Astrocyte (in vitro differentiated cells and primary cell): ENCODE data around the gene RALGPS2. TPM values are rescaled to one million over a fixed set of nuclear protein-coding genes. Genes with fewer than 3 reads are reported as not detected.

ENCODE experiments used
- DNase-seq: peaks from one replicate; pipeline ENCODE4 v3.0.0-alpha.2; 2010; ENCODE audit warnings: low read depth
- FAIRE-seq: peaks from 2 replicates; lab custom pipeline; 2011; peaks lifted over from hg19 to GRCh38; lab: Jason Lieb, UNC
- H2AFZ ChIP-seq: 2 replicates; pipeline ENCODE4 v1.6.0; 2012; ENCODE audit warnings: low read depth, low read length, inconsistent platforms
- H3K27ac ChIP-seq: 2 replicates; pipeline ENCODE4 v1.5.1; 2011; ENCODE audit warnings: low read depth, low read length, inconsistent platforms
- H3K27me3 ChIP-seq: 2 replicates; pipeline ENCODE4 v1.6.0; 2011; ENCODE audit warnings: low read length, inconsistent platforms; ENCODE audit not compliant: insufficient read depth
- H3K36me3 ChIP-seq: 2 replicates; pipeline ENCODE4 v1.5.1; 2011; ENCODE audit warnings: low read length, inconsistent platforms; ENCODE audit not compliant: insufficient read depth
- H3K4me1 ChIP-seq: 2 replicates; pipeline ENCODE4 v1.5.1; 2011; ENCODE audit warnings: low read length, inconsistent platforms; ENCODE audit not compliant: insufficient read depth
- H3K4me2 ChIP-seq: 2 replicates; pipeline ENCODE4 v1.6.0; 2012; ENCODE audit warnings: low read length, inconsistent platforms
- H3K4me3 ChIP-seq: 2 replicates; pipeline ENCODE4 v1.5.1; 2011; ENCODE audit warnings: low read depth, mild to moderate bottlenecking, low read length, inconsistent platforms; ENCODE audit not compliant: insufficient read depth
- H3K79me2 ChIP-seq: 2 replicates; pipeline ENCODE4 v1.6.0; 2012; ENCODE audit warnings: mild to moderate bottlenecking, low read length, inconsistent platforms; ENCODE audit not compliant: insufficient read depth
- H3K9ac ChIP-seq: 2 replicates; pipeline ENCODE4 v1.6.0; 2012; ENCODE audit warnings: mild to moderate bottlenecking, low read length, inconsistent platforms
- H3K9me3 ChIP-seq: 2 replicates; pipeline ENCODE4 v1.5.1; 2012; ENCODE audit warnings: low read depth, mild to moderate bottlenecking, low read length, inconsistent platforms; ENCODE audit not compliant: insufficient read depth
- H4K20me1 ChIP-seq: 2 replicates; pipeline ENCODE4 v1.6.0; 2012; ENCODE audit warnings: low read length, inconsistent platforms; ENCODE audit not compliant: insufficient read depth
- H3K27ac Mint-ChIP-seq: one replicate; pipeline ENCODE4 v1.8.0; 2021; ENCODE audit warnings: mild to moderate bottlenecking, mixed read lengths; ENCODE audit not compliant: unreplicated experiment
- H3K27me3 Mint-ChIP-seq: one replicate; pipeline ENCODE4 v1.8.0; 2021; ENCODE audit warnings: low read depth, mixed read lengths; ENCODE audit not compliant: unreplicated experiment
- H3K36me3 Mint-ChIP-seq: one replicate; pipeline ENCODE4 v1.8.0; 2021; ENCODE audit warnings: low read depth, mixed read lengths; ENCODE audit not compliant: unreplicated experiment
- H3K4me1 Mint-ChIP-seq: one replicate; pipeline ENCODE4 v1.8.0; 2021; ENCODE audit warnings: low read depth, mixed read lengths; ENCODE audit not compliant: unreplicated experiment
- H3K4me3 Mint-ChIP-seq: one replicate; pipeline ENCODE4 v1.8.0; 2021; ENCODE audit warnings: mild to moderate bottlenecking, moderate library complexity, mixed read lengths; ENCODE audit not compliant: unreplicated experiment
- H3K9me3 Mint-ChIP-seq: one replicate; pipeline ENCODE4 v1.8.0; 2021; ENCODE audit warnings: mild to moderate bottlenecking, mixed read lengths; ENCODE audit not compliant: unreplicated experiment
- CTCF ChIP-seq: IDR thresholded peaks from 2 replicates; pipeline ENCODE4 v1.5.1; 2011; ENCODE audit warnings: low read depth, mild to moderate bottlenecking, inconsistent platforms, low read length, moderate library complexity; ENCODE audit not compliant: insufficient read depth
- EZH2 ChIP-seq: IDR thresholded peaks from 2 replicates; pipeline ENCODE4 v1.6.1; 2012; ENCODE audit warnings: mild to moderate bottlenecking, low read length, inconsistent platforms; ENCODE audit not compliant: insufficient read depth
- total RNA-seq: library from RNA; stranded (reverse); gene quantifications from 2 replicates; pipeline ENCODE4 v1.2.1, GENCODE V29; 2021

RALGPS2 gene
- total RNA-seq, 1 donor from 2014 or later: 33.6 TPM

- no peak overlapping the region for H2AFZ ChIP-seq
- peaks cover 16% of the 10 kb centered on the region for H3K36me3 Mint-ChIP-seq
- no peaks in the 10 kb centered on the region for H3K27me3 ChIP-seq
- H3K27ac ChIP-seq: no peak overlapping the region
- H3K4me1 ChIP-seq: no peaks in the 10 kb centered on the region
- no peaks in the 10 kb centered on the region for H3K27me3 Mint-ChIP-seq
- no peak overlapping the region for H3K9ac ChIP-seq
- H3K4me3 ChIP-seq: no peak overlapping the region
- H3K4me3 Mint-ChIP-seq: no peak overlapping the region
- H3K4me2 ChIP-seq: no peak overlapping the region
- peaks cover 6% of the 10 kb centered on the region for H3K4me1 Mint-ChIP-seq
- FAIRE-seq (no peak), DNase-seq (no peak)
- no peaks in the 10 kb centered on the region for H3K9me3 ChIP-seq
- no peaks in the 10 kb centered on the region for H3K36me3 ChIP-seq
- no peak overlapping the region for H3K27ac Mint-ChIP-seq
- H3K9me3 Mint-ChIP-seq: peaks cover 4% of the 10 kb centered on the region
- no peak for TF ChIP-seq EZH2
- no peak for TF ChIP-seq CTCF
- H4K20me1 ChIP-seq: no peaks in the 10 kb centered on the region
- H3K79me2 ChIP-seq: no peaks in the 10 kb centered on the region
These were observed 193.9 kb downstream of the RALGPS2 start for GRCh38 chr1:178918955-178919354.

- Mint-ChIP-seq H3K4me1 (peaks cover 6% of the 10 kb centered on the region), H3K9me3 (peaks cover 4% of the 10 kb centered on the region), H3K27ac (no peak overlapping the region), H3K36me3 (peaks cover 10% of the 10 kb centered on the region), H3K27me3 (no peaks in the 10 kb centered on the region), H3K4me3 (no peak overlapping the region)
- Histone ChIP-seq H3K9ac (no peak overlapping the region), H4K20me1 (no peaks in the 10 kb centered on the region), H3K36me3 (no peaks in the 10 kb centered on the region), H3K4me1 (no peaks in the 10 kb centered on the region), H3K9me3 (no peaks in the 10 kb centered on the region), H2AFZ (no peak overlapping the region), H3K79me2 (no peaks in the 10 kb centered on the region), H3K27ac (no peak overlapping the region), H3K4me3 (no peak overlapping the region), H3K27me3 (no peaks in the 10 kb centered on the region), H3K4me2 (no peak overlapping the region)
- DNase-seq (no peak), FAIRE-seq (no peak)
- TF ChIP-seq CTCF: no peak
- no peak for TF ChIP-seq EZH2
These were observed 194.5 kb downstream of the RALGPS2 start for GRCh38 chr1:178919581-178919980.

- Histone ChIP-seq H2AFZ (no peak overlapping the region), H3K4me1 (no peaks in the 10 kb centered on the region), H3K4me2 (no peak overlapping the region), H4K20me1 (no peaks in the 10 kb centered on the region), H3K27ac (no peak overlapping the region), H3K4me3 (no peak overlapping the region), H3K79me2 (no peaks in the 10 kb centered on the region), H3K36me3 (no peaks in the 10 kb centered on the region), H3K27me3 (no peaks in the 10 kb centered on the region), H3K9me3 (no peaks in the 10 kb centered on the region), H3K9ac (no peak overlapping the region)
- TF ChIP-seq CTCF (no peak), EZH2 (no peak)
- H3K4me1 Mint-ChIP-seq: peaks cover 4% of the 10 kb centered on the region
- H3K36me3 Mint-ChIP-seq: peaks cover 15% of the 10 kb centered on the region
- no peak for DNase-seq
- FAIRE-seq: no peak
- no peak overlapping the region for H3K27ac Mint-ChIP-seq
- H3K27me3 Mint-ChIP-seq: no peaks in the 10 kb centered on the region
- peaks cover 8% of the 10 kb centered on the region for H3K9me3 Mint-ChIP-seq
- no peak overlapping the region for H3K4me3 Mint-ChIP-seq
These were observed 196.5 kb downstream of the RALGPS2 start for GRCh38 chr1:178921499-178921898.
